IMR-90 (cell line): ENCODE measurements around the gene ASTN2. TPM values are rescaled to one million over a fixed set of nuclear protein-coding genes. Genes with fewer than 3 reads are reported as not detected.

Experiments
- ATAC-seq: fragments of 200-7000 bp; cut with Tn5 transposase; 2 replicates; pipeline ENCODE4 v1.9.1; 2020; ENCODE audit warnings: low read depth, mild to moderate bottlenecking, moderate library complexity
- BruUV-seq: library from RNA; stranded (reverse); fragments of 400-500 nt; replicated peaks from 2 replicates; lab custom pipeline; 2021; lab: Mats Ljungman, UMichigan
- CTCF ChIA-PET: fragments of 300-600 bp; formaldehyde crosslinking; extraction: SDS; loops from one replicate; lab custom pipeline; 2021; ENCODE audit warnings: antibody characterized with exemption; lab: Yijun Ruan, JAX
- POLR2A ChIA-PET: fragments of 300-600 bp; sonication (Branson Sonifier 250); formaldehyde crosslinking; loops from one replicate; lab custom pipeline; 2022; ENCODE audit warnings: antibody characterized with exemption; ENCODE audit not compliant: unreplicated experiment; lab: Charles Lee
- DNase-seq: peaks from one replicate; pipeline ENCODE4 v3.0.0; 2013
- H2AFZ ChIP-seq: replicated peaks from 2 replicates; pipeline ENCODE3; 2013; ENCODE audit warnings: low read length, mild to moderate bottlenecking; ENCODE audit not compliant: poor library complexity
- H2AK5ac ChIP-seq: 2 replicates; pipeline ENCODE4 v1.6.1; 2013; ENCODE audit warnings: low read depth, low read length, inconsistent platforms
- H2AK9ac ChIP-seq: replicated peaks from 2 replicates; pipeline ENCODE3; 2013; ENCODE audit warnings: mild to moderate bottlenecking, low read depth, low read length, moderate library complexity; ENCODE audit not compliant: poor library complexity
- H2BK120ac ChIP-seq: 2 replicates; pipeline ENCODE4 v1.6.1; 2013; ENCODE audit warnings: low read depth, low read length, inconsistent platforms
- H2BK15ac ChIP-seq: 3 replicates; pipeline ENCODE4 v1.6.1; 2013; ENCODE audit warnings: low read depth, low read length, inconsistent platforms
- H2BK20ac ChIP-seq: 2 replicates; pipeline ENCODE4 v1.6.1; 2013; ENCODE audit warnings: low read depth, mild to moderate bottlenecking, inconsistent platforms, low read length, moderate library complexity
- H2BK5ac ChIP-seq: 2 replicates; pipeline ENCODE4 v1.6.1; 2013; ENCODE audit warnings: mild to moderate bottlenecking, low read depth, low read length, inconsistent platforms; ENCODE audit not compliant: poor library complexity, severe bottlenecking
- H3K14ac ChIP-seq: replicated peaks from 2 replicates; pipeline ENCODE4 v1.6.1; 2013; ENCODE audit warnings: low read depth, low read length, inconsistent platforms
- H3K18ac ChIP-seq: 2 replicates; pipeline ENCODE4 v1.6.1; 2013; ENCODE audit warnings: low read depth, low read length, control low read depth
- H3K23ac ChIP-seq: 2 replicates; pipeline ENCODE4 v1.6.1; 2013; ENCODE audit warnings: low read depth, low read length, inconsistent platforms
- H3K27ac ChIP-seq: 2 replicates; pipeline ENCODE4 v1.5.1; 2013; ENCODE audit warnings: mild to moderate bottlenecking, control low read depth, low read length; ENCODE audit not compliant: insufficient read depth
- H3K27me3 ChIP-seq: 2 replicates; pipeline ENCODE4 v1.6.1; 2013; ENCODE audit warnings: low read length; ENCODE audit not compliant: control insufficient read depth, insufficient read depth
- H3K36me3 ChIP-seq: 2 replicates; pipeline ENCODE4 v1.6.1; 2013; ENCODE audit warnings: low read length, mixed read lengths; ENCODE audit not compliant: control insufficient read depth, insufficient read depth
- H3K4ac ChIP-seq: 2 replicates; pipeline ENCODE4 v1.6.1; 2013; ENCODE audit warnings: low read depth, low read length, inconsistent platforms
- H3K4me1 ChIP-seq: 2 replicates; pipeline ENCODE4 v1.6.1; 2013; ENCODE audit warnings: low read length, mixed read lengths; ENCODE audit not compliant: control insufficient read depth, insufficient read depth
- H3K4me2 ChIP-seq: 2 replicates; pipeline ENCODE4 v1.6.1; 2013; ENCODE audit warnings: low read depth, mild to moderate bottlenecking, control low read depth, low read length, moderate library complexity
- H3K4me3 ChIP-seq: 2 replicates; pipeline ENCODE4 v1.5.1; 2013; ENCODE audit warnings: low read depth, mild to moderate bottlenecking, control low read depth, low read length, moderate library complexity; ENCODE audit not compliant: insufficient read depth
- H3K56ac ChIP-seq: 2 replicates; pipeline ENCODE4 v1.6.1; 2013; ENCODE audit warnings: low read length, inconsistent platforms; ENCODE audit not compliant: insufficient read depth; ENCODE audit errors: extremely low read depth
- H3K79me1 ChIP-seq, 2 experiments: 2 replicates each; pipeline ENCODE4 v1.6.1; 2013; ENCODE audit warnings: low read length in 2 of 2, inconsistent platforms in 1 of 2, low read depth in 1 of 2
- H3K9ac ChIP-seq: 2 replicates; pipeline ENCODE4 v1.6.1; 2013; ENCODE audit warnings: low read depth, low read length, control low read depth
- H3K9me1 ChIP-seq: 2 replicates; pipeline ENCODE4 v1.6.1; 2013; ENCODE audit warnings: low read length, inconsistent platforms; ENCODE audit not compliant: insufficient read depth
- H3K9me3 ChIP-seq: 2 replicates; pipeline ENCODE4 v1.6.1; 2013; ENCODE audit warnings: low read length; ENCODE audit not compliant: control insufficient read depth, insufficient read depth
- H4K20me1 ChIP-seq: 2 replicates; pipeline ENCODE4 v1.6.1; 2013; ENCODE audit warnings: low read length, inconsistent platforms; ENCODE audit not compliant: insufficient read depth
- H4K5ac ChIP-seq: 2 replicates; pipeline ENCODE4 v1.6.1; 2013; ENCODE audit warnings: mild to moderate bottlenecking, low read depth, low read length, control low read depth
- H4K8ac ChIP-seq, 2 experiments: 2 replicates each; pipeline ENCODE4 v1.6.1; 2013; ENCODE audit warnings: low read depth in 2 of 2, low read length in 2 of 2, control low read depth in 1 of 2, inconsistent platforms in 1 of 2
- H4K91ac ChIP-seq: 2 replicates; pipeline ENCODE4 v1.6.1; 2013; ENCODE audit warnings: low read depth, low read length, inconsistent platforms; ENCODE audit not compliant: insufficient read depth
- BHLHE40 ChIP-seq: fragments of 150-350 bp; IDR thresholded peaks from 2 replicates; pipeline ENCODE4 v1.6.1; 2016; ENCODE audit warnings: mild to moderate bottlenecking, low read depth, low read length
- CEBPB ChIP-seq: IDR thresholded peaks from 2 replicates; pipeline ENCODE4 v1.6.1; 2012; ENCODE audit warnings: low read depth, low read length, improper control_type of control experiment
- CHD1 ChIP-seq: IDR thresholded peaks from 2 replicates; pipeline ENCODE4 v1.6.1; 2012; ENCODE audit warnings: low read depth, low read length, improper control_type of control experiment
- FOS ChIP-seq: fragments of 150-350 bp; IDR thresholded peaks from 2 replicates; pipeline ENCODE4 v1.6.1; 2016; ENCODE audit warnings: low read depth, low read length
- MAFK ChIP-seq: IDR thresholded peaks from 2 replicates; pipeline ENCODE4 v1.6.1; 2012; ENCODE audit warnings: low read depth, low read length, improper control_type of control experiment
- MAZ ChIP-seq: IDR thresholded peaks from 2 replicates; pipeline ENCODE4 v1.6.1; 2012; ENCODE audit warnings: low read depth, mild to moderate bottlenecking, low read length, improper control_type of control experiment, moderate library complexity, borderline replicate concordance
- MXI1 ChIP-seq: IDR thresholded peaks from 2 replicates; pipeline ENCODE4 v1.6.1; 2012; ENCODE audit warnings: low read depth, mild to moderate bottlenecking, low read length, moderate library complexity, borderline replicate concordance
- NFE2L2 ChIP-seq: fragments of 150-350 bp; IDR thresholded peaks from 2 replicates; pipeline ENCODE4 v1.6.1; 2016; ENCODE audit warnings: low read depth, mild to moderate bottlenecking, low read length
- POLR2A ChIP-seq: IDR thresholded peaks from 2 replicates; pipeline ENCODE4 v1.6.1; 2012; ENCODE audit warnings: mild to moderate bottlenecking, low read depth, low read length
- RAD21 ChIP-seq: IDR thresholded peaks from 2 replicates; pipeline ENCODE4 v1.6.1; 2012; ENCODE audit warnings: low read length, improper control_type of control experiment
- RCOR1 ChIP-seq: IDR thresholded peaks from 2 replicates; pipeline ENCODE4 v1.6.1; 2012; ENCODE audit warnings: mild to moderate bottlenecking, low read length, improper control_type of control experiment; ENCODE audit not compliant: insufficient replicate concordance
- RFX5 ChIP-seq: IDR thresholded peaks from 2 replicates; pipeline ENCODE4 v1.8.0; 2012; ENCODE audit warnings: low read depth, mild to moderate bottlenecking, low read length, moderate library complexity
- USF2 ChIP-seq: fragments of 150-350 bp; IDR thresholded peaks from 2 replicates; pipeline ENCODE4 v1.6.1; 2017; ENCODE audit warnings: mild to moderate bottlenecking, antibody characterized with exemption, low read length, low read depth
- WGBS, 2 experiments: methylation state at CpG; one replicate each; pipeline versions ENCODE4 v1.1.5 to v1.1.7; 2013; ENCODE audit warnings: missing lambda C conversion rate in 2 of 2; ENCODE audit not compliant: insufficient read length in 1 of 2; ENCODE audit errors: extremely low coverage in 2 of 2; 5-methylcytosine and 5-hydroxymethylcytosine counted together
- dilution Hi-C: fragments of 300-500 bp; cut with HindIII; formaldehyde crosslinking; loops from one replicate; pipeline ENCODE4 v1.14.3; 2018; ENCODE audit warnings: low sequenced_read_pairs; ENCODE audit not compliant: unreplicated experiment
- in situ Hi-C: fragments of 300-500 bp; cut with MboI; formaldehyde crosslinking; loops from 3 replicates; pipeline ENCODE4 v1.14.3; 2019; ENCODE audit warnings: low sequenced_read_pairs, inconsistent platforms, mixed read lengths
- intact Hi-C: fragments of 100-400 bp; cut with micrococcal nuclease; formaldehyde crosslinking; loops from 2 replicates; pipeline ENCODE4 v1.10.0; 2022
- polyA plus RNA-seq, 3 experiments: library from polyadenylated mRNA; depleted of rRNA; stranded (reverse); fragments of >200 nt; gene quantifications; 2 replicates each; pipeline ENCODE4 v1.2.3, GENCODE V29; 2012; ENCODE audit warnings: low replicate concordance in 1 of 3
- total RNA-seq: library from RNA; depleted of rRNA; stranded (reverse); fragments of >200 nt; gene quantifications from 2 replicates; pipeline ENCODE4 v1.2.3, GENCODE V29; 2012
- TF ChIP-seq, protein P1 (sequence below): conservative IDR thresholded peaks from 2 replicates; pipeline ENCODE4 v1.5.1; 2012; ENCODE audit warnings: mild to moderate bottlenecking, low read depth, low read length, improper control_type of control experiment
- TF ChIP-seq, protein P2 (sequence below): fragments of 150-350 bp; IDR thresholded peaks from 2 replicates; pipeline ENCODE4 v1.6.1; 2016; ENCODE audit warnings: low read depth, mild to moderate bottlenecking, low read length, moderate library complexity, borderline replicate concordance

ASTN2 gene
- total and polyA plus RNA-seq, 2 of the 4 experiments (the other 2 are of a cell fraction), result 3.8 to 6.8 TPM

DNA sequence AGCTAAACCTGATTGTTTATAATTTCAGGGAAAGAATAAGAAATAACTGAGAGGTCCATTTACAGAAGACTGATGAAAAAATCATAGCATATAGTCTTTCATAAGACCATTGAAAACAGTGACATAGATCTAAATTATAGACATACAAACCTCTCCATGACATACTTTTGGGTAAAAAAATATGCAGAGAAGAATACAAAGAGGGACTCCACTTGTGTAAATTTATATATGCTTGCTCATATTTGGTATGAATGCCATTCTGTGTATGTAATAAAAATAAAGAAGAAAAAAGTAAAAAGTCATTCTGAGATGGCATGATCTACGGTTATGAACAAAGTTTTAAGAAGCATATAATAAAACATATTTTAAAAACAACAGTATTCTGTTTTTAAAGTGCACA, 310.7 kb downstream of the ASTN2 start:
- no peak overlapping the region for H2BK20ac ChIP-seq
- no peak overlapping the region for H3K4me3 ChIP-seq
- no peak overlapping the region for H2BK120ac ChIP-seq
- no peak overlapping the region for H3K9ac ChIP-seq
- DNase-seq, result no peak
- no peak overlapping the region for H4K91ac ChIP-seq
- H3K79me1 ChIP-seq, result no peaks in the 10 kb centered on the region
- no peak overlapping the region for H2AK9ac ChIP-seq
- no peaks in the 10 kb centered on the region for H4K20me1 ChIP-seq
- no peak overlapping the region for H3K18ac ChIP-seq
- H2BK5ac ChIP-seq, result no peak overlapping the region
- H2AFZ ChIP-seq, result no peak overlapping the region
- H3K4me2 ChIP-seq, result no peak overlapping the region
- in situ Hi-C loops (no loop called here), dilution Hi-C loops (no loop called here), intact Hi-C loops (no loop called here)
- no peaks in the 10 kb centered on the region for H3K36me3 ChIP-seq
- H3K4me1 ChIP-seq, result 0 out of 2 replicates have a peak, but pooled peaks cover 1% of the 10 kb centered on the region
- WGBS, 2 experiments, result no CpG with 5 or more reads among the region's 1 CpG
- no peak overlapping the region for H2BK15ac ChIP-seq
- H3K27ac ChIP-seq, result no peak overlapping the region
- no peak overlapping the region for H3K4ac ChIP-seq
- no peaks in the 10 kb centered on the region for H3K9me1 ChIP-seq
- peaks cover 2% of the 10 kb centered on the region for H3K9me3 ChIP-seq
- H3K14ac ChIP-seq, result no peak overlapping the region
- no peaks in the 10 kb centered on the region for H3K27me3 ChIP-seq
- no peak for ATAC-seq
- no peak overlapping the region for H2AK5ac ChIP-seq
- ChIA-PET POLR2A (no interaction called here), CTCF (no interaction called here)
- H4K5ac ChIP-seq, result no peak overlapping the region
- H4K8ac ChIP-seq, result no peak overlapping the region
- TF ChIP-seq BHLHE40 (no peak), RAD21 (no peak), NFE2L2 (no peak), RCOR1 (no peak), MAFK (no peak), FOS (no peak), POLR2A (no peak), MXI1 (no peak), RFX5 (no peak), USF2 (no peak), MAZ (no peak), CEBPB (no peak), CHD1 (no peak)
- TF ChIP-seq, protein P1, sequence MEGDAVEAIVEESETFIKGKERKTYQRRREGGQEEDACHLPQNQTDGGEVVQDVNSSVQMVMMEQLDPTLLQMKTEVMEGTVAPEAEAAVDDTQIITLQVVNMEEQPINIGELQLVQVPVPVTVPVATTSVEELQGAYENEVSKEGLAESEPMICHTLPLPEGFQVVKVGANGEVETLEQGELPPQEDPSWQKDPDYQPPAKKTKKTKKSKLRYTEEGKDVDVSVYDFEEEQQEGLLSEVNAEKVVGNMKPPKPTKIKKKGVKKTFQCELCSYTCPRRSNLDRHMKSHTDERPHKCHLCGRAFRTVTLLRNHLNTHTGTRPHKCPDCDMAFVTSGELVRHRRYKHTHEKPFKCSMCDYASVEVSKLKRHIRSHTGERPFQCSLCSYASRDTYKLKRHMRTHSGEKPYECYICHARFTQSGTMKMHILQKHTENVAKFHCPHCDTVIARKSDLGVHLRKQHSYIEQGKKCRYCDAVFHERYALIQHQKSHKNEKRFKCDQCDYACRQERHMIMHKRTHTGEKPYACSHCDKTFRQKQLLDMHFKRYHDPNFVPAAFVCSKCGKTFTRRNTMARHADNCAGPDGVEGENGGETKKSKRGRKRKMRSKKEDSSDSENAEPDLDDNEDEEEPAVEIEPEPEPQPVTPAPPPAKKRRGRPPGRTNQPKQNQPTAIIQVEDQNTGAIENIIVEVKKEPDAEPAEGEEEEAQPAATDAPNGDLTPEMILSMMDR, result no peak
- TF ChIP-seq, protein P2, sequence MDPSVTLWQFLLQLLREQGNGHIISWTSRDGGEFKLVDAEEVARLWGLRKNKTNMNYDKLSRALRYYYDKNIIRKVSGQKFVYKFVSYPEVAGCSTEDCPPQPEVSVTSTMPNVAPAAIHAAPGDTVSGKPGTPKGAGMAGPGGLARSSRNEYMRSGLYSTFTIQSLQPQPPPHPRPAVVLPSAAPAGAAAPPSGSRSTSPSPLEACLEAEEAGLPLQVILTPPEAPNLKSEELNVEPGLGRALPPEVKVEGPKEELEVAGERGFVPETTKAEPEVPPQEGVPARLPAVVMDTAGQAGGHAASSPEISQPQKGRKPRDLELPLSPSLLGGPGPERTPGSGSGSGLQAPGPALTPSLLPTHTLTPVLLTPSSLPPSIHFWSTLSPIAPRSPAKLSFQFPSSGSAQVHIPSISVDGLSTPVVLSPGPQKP, result no peak
- no TSS peak for BruUV-seq
- H3K56ac ChIP-seq, result no peak overlapping the region
- no peak overlapping the region for H3K23ac ChIP-seq
